ENCODE measurements around the gene PRKG1.

PRKG1 gene

DNA sequence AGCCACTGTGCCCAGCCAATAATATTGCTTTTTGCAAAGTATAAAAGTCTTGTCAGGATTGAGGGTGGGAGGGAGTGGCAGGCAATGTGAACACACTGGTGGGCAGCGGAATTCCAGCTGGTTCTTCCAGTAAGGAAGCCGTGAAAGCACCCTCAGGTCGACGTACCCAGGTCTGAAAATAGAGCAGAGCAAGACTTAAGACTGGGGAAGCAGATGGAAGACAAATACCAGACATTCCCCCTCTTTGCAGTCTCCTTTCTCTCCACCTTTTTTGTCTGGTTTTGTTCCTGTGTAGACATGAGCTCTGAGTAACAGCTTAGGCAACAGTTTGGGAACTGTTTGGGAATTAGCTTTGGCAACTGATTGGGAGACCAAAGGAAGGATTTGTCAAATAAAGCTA lies 642.7 kb downstream of the PRKG1 start:
- TF ChIP-seq SPI1 (IDR thresholded peaks at IDR 0.05; ENCODE audit: borderline replicate concordance, low read depth), result no peak
- TF ChIP-seq GABPA (IDR thresholded peaks at IDR 0.05; ENCODE audit: low read depth), result no peak
- TF ChIP-seq, protein P1, sequence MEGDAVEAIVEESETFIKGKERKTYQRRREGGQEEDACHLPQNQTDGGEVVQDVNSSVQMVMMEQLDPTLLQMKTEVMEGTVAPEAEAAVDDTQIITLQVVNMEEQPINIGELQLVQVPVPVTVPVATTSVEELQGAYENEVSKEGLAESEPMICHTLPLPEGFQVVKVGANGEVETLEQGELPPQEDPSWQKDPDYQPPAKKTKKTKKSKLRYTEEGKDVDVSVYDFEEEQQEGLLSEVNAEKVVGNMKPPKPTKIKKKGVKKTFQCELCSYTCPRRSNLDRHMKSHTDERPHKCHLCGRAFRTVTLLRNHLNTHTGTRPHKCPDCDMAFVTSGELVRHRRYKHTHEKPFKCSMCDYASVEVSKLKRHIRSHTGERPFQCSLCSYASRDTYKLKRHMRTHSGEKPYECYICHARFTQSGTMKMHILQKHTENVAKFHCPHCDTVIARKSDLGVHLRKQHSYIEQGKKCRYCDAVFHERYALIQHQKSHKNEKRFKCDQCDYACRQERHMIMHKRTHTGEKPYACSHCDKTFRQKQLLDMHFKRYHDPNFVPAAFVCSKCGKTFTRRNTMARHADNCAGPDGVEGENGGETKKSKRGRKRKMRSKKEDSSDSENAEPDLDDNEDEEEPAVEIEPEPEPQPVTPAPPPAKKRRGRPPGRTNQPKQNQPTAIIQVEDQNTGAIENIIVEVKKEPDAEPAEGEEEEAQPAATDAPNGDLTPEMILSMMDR (IDR thresholded peaks at IDR 0.05; ENCODE audit: insufficient read depth, low read length), result no peak
- TF ChIP-seq, protein P2, sequence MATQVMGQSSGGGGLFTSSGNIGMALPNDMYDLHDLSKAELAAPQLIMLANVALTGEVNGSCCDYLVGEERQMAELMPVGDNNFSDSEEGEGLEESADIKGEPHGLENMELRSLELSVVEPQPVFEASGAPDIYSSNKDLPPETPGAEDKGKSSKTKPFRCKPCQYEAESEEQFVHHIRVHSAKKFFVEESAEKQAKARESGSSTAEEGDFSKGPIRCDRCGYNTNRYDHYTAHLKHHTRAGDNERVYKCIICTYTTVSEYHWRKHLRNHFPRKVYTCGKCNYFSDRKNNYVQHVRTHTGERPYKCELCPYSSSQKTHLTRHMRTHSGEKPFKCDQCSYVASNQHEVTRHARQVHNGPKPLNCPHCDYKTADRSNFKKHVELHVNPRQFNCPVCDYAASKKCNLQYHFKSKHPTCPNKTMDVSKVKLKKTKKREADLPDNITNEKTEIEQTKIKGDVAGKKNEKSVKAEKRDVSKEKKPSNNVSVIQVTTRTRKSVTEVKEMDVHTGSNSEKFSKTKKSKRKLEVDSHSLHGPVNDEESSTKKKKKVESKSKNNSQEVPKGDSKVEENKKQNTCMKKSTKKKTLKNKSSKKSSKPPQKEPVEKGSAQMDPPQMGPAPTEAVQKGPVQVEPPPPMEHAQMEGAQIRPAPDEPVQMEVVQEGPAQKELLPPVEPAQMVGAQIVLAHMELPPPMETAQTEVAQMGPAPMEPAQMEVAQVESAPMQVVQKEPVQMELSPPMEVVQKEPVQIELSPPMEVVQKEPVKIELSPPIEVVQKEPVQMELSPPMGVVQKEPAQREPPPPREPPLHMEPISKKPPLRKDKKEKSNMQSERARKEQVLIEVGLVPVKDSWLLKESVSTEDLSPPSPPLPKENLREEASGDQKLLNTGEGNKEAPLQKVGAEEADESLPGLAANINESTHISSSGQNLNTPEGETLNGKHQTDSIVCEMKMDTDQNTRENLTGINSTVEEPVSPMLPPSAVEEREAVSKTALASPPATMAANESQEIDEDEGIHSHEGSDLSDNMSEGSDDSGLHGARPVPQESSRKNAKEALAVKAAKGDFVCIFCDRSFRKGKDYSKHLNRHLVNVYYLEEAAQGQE (IDR thresholded peaks at IDR 0.05; ENCODE audit: insufficient replicate concordance, low read depth), result no peak
- TF ChIP-seq POLR2AphosphoS5 (IDR thresholded peaks at IDR 0.05; ENCODE audit: low read depth), result no peak
- Histone ChIP-seq H3K27ac (replicated peaks) (no peak overlapping the region), H3K4me3 (replicated peaks; ENCODE audit: insufficient read depth, low read length) (no peak overlapping the region), H3K27me3 (ENCODE audit: insufficient read depth, poor library complexity, severe bottlenecking) (no peaks in the 10 kb centered on the region)
- DNase-seq (ENCODE audit: low read depth in 1 of 2, low spot score in 1 of 2), result no peak

DNA sequence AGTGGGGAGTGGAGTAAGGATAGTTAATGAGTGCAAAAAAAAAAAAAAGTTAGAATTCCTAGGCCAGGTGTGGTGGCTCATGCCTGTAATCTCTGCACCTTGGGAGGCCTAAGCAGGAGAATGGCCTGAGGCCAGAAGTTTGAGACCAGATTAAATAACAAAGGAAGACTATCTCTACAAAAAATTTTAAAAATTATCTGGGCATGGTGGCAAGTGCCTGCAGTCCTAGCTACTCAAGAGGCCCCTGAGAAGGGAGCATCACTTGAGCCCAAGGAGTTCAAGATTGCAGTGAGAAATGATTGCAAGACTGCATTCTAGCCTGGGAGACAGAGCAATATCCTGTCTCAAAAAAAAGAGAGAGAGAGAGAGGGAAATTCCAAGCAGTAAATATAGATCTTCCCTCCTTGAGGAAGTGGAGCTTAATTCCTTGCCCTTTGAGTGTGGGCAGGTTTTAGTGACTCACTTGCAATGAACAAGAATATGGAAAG lies 644.6 kb downstream of the PRKG1 start:
- DNase-seq (ENCODE audit: low read depth in 1 of 2, low spot score in 1 of 2), result no peak
- Histone ChIP-seq H3K27ac (replicated peaks) (no peak overlapping the region), H3K4me3 (replicated peaks; ENCODE audit: insufficient read depth, low read length) (no peak overlapping the region), H3K27me3 (ENCODE audit: insufficient read depth, poor library complexity, severe bottlenecking) (no peaks in the 10 kb centered on the region)
- TF ChIP-seq SPI1 (IDR thresholded peaks at IDR 0.05; ENCODE audit: borderline replicate concordance, low read depth), result no peak
- no peak for TF ChIP-seq GABPA (IDR thresholded peaks at IDR 0.05; ENCODE audit: low read depth)
- TF ChIP-seq, protein P2 (IDR thresholded peaks at IDR 0.05; ENCODE audit: insufficient replicate concordance, low read depth), result no peak
- TF ChIP-seq POLR2AphosphoS5 (IDR thresholded peaks at IDR 0.05; ENCODE audit: low read depth), result no peak
- TF ChIP-seq, protein P1 (IDR thresholded peaks at IDR 0.05; ENCODE audit: insufficient read depth, low read length), result no peak

DNA sequence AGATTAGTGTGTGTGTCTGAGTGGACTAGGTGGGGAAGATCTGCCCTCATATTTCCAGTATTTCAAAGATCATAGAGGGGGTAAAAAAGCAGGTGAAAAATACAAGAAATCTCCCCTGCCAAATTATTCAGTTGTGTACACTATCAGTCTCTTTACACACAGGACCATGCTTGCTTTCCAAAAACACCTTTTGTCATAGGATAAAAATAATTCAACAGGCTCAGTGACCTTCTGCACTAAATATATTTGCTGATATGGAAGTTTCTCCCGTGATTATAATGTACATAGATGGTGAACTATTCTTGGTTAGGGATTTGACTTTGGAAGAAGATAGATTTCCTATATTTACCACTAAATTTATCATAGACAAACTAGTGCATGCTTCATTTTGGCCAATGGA lies 649.8 kb downstream of the PRKG1 start:
- no peak for DNase-seq (ENCODE audit: low read depth in 1 of 2, low spot score in 1 of 2)
- Histone ChIP-seq H3K27ac (replicated peaks) (no peak overlapping the region), H3K27me3 (ENCODE audit: insufficient read depth, poor library complexity, severe bottlenecking) (no peaks in the 10 kb centered on the region), H3K4me3 (replicated peaks; ENCODE audit: insufficient read depth, low read length) (no peak overlapping the region)
- TF ChIP-seq POLR2AphosphoS5 (IDR thresholded peaks at IDR 0.05; ENCODE audit: low read depth) (no peak), SPI1 (IDR thresholded peaks at IDR 0.05; ENCODE audit: borderline replicate concordance, low read depth) (no peak), GABPA (IDR thresholded peaks at IDR 0.05; ENCODE audit: low read depth) (no peak)
- TF ChIP-seq, protein P1 (IDR thresholded peaks at IDR 0.05; ENCODE audit: insufficient read depth, low read length), result no peak
- TF ChIP-seq, protein P2 (IDR thresholded peaks at IDR 0.05; ENCODE audit: insufficient replicate concordance, low read depth), result no peak

Data from HL-60 (cell line).